Stimulated activated CD4-positive, alpha-beta T cell treated with anti-CD3 and anti-CD28 coated beads, TNF-alpha, amount 100 ng/mL, for 24 hours (primary cell): ENCODE results near the gene EPHA7.

Experiments
- DNase-seq, 3 experiments: peaks; one replicate each; pipeline ENCODE4 v3.0.0-alpha.2; 2020; ENCODE audit warnings: low read depth in 3 of 3

Gene EPHA7

DNA sequence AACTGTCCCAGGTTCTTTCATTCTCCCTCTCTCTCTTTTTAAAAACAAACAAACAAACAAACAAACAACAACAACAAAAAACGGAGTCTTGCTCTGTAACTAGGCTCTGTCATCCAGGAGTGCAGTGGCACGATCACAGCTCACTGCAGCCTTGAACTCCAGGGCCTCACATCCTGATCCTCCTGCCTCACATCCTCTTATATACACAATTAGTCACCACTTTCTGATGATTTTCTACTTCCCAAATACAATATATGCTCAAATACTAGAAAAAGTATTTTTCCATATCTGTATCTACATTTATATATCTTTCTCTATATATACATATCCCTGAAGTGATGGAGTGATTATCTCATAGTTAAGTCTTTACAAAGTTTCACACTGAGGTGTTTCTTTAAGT is 170.7 kb downstream of the EPHA7 start:
- no peak for DNase-seq

DNA sequence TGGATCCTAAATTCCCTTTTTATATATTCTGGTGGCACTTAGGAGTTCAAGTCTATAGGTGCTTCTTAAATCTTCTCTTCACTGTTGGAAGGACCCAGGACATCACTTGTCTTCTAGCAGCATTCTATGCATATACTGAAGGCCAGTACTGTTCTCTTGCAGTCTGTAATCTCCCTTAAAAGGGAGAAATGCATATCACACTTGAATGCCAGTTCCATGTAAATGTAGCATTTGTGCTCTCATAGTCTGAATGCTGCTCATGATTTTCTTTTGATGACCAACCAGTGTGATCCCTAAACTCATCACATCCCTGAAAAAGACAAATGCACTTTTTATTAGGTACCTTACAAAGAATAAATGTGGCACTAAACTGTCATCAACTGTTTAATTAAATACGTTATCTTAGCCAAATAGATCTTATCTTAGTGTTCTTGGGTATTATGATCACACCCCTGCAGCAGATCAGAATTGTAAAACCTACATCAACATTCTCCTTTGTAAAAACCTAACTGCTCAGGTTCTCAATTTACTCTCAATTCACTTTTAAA is 176.1 kb downstream of the EPHA7 start:
- no peak for DNase-seq

DNA sequence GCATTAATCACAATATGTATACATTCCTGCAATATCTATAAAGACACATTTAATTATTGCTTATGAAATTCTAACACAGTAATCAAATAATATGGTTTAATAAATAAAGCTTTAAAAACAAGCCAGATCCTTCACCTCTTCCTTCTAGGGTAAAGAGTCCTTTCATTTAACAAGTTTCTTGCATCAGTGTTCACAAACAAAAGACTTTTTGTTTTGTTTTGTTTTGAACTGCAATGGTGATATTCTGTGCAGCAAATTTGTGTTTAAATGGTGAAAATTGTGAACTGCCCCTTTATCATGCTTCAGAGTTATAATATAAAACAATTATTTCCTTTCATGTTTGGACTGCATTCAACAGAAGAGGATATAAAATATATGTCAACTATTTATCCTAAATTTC is 177.3 kb downstream of the EPHA7 start:
- no peak for DNase-seq

DNA sequence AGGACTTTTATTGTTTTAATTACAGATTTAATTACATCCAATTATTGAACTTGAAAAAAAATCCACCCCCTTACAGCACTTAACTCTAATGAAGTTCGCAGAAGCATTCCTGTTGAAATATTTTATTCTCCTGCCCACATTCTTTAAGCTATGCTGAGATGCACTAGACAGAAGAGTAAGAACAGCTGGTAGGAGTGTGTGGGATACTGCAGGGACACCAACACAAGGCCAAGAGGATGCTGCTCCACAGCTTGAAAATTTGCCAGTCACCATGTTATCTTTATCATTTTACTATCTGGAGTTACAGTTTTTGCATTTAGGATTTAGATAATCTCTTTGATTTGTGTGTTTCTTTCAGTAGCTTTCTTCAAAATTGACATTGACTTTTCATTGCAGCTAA is 180.7 kb downstream of the EPHA7 start:
- no peak for DNase-seq

DNA sequence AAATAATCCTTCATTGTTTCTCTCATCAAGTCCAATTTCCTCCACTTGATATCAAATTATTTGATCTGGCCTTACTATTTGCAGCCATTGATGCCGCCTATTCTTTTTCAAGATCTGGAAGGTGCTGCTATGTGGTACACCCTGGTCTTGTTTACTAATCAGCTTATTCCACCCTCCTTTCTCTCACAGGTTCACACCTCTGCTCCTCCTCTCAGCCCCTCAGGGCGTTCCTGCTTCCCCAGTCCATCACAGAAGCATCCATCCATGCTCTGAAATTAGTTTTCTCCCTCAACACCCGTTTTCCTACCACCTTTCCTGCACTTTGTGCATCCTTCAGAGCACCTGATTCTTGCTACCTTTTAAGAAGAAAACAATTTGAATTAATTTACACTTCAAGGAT is 183.6 kb downstream of the EPHA7 start:
- no peak for DNase-seq

DNA sequence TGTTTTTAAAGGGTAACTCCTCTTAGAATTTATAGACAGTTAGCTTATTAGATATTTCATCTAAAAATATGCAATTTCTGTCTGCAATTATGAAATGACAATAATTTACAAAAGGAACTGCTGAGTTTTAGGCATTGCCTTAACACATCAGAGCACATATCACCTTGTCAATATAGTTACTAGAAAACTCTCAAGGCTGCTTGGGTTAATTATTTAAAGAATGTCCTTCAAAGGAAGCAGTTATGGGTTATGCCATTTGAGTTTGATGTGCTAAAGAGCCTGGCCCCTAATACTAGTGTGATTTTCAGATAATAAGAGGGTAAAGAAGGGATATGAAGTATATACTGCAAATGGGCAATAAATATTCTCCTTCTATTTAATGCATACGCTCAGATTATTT is 192.5 kb downstream of the EPHA7 start:
- no peak for DNase-seq

DNA sequence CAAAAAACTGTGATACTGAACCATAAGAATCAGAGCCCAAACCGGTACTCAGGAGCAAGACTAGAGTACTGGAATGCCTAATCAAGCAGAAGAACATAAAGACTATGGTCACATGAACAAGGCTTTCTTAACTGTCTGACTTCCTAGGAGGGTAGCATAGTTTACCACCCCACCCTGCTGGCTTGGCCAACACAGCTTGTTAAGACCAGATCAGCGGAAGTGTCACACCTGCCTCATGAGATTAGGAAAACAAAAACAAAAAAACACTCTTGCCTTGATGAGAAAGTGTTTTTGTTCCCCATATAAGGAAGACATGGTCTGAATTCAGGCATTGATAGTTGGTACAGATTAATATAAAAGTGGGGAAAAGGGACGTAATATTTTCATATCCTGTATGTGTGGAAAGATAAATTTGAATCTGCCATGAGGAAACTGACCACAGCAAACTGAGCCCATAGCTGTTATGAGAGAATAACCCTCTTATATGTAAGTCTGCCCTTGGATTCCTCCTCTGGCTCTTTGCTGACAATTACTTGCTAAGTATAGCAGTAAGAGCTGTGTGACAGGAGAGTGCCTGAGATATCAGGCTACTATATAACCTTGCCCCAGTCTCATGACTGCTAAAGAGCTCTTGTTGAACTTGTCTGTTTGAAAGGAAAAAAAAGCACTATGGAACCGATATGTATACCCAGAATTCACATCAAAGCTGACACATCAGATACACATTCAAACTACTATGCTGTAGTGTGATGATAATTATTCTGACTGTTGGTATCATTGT is 197.1 kb downstream of the EPHA7 start:
- no peak for DNase-seq

DNA sequence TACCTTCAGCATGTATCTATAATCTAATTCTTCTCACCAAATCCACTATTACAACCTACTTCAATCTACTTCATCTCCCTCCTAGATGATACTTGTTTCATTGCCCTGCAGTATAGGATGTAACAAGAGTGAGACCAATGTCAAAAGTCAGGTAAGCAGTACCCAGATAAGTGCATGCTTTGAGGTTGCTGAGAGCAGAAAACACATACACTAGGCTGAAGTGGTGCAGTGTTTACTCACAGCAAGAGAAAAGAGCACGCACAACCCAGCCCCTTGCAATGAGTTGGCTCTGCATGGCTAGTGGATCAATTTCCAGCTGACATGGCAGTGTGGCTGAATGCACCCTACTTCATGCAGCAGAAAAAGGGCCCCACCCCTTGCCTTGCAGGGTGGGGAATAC is 199.9 kb downstream of the EPHA7 start:
- no peak for DNase-seq

DNA sequence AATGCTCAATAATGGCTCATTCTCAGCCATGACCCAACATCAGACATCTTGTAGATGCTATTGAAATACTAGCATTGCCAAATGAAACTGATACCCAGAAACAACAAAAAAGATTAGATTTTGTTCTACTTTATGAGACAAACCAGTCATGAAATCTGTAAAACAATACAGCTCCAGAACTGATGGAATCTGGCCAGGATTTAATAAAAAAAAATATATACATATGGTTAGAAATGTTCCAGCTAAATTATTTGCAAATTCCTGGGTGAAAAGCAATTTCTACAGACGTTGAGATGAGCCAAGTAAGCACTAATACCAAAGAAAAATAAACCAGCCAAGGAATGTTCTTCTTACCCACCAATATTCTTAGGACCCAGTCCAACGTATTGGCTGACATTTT is 201.3 kb downstream of the EPHA7 start:
- DNase-seq: no peak

DNA sequence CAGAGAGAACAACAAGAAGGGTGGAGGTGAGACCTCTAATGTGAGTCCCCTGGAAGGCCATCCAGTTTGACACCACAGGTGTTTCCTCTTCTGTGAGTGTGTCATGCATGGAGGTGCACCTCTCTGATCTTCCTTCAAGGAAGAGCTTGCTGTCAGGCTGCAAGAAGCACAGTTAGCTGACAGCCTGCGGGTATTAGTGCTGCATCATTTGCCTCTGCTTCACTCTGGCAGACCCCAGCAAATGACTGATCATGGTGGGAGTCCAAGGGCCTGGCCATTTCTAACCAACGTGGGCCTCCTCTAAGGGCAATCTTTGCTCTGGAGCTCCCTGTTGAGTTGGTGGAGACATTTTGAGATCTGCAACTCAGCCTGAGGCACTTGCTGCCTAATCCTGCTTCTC is 206.3 kb downstream of the EPHA7 start:
- no peak for DNase-seq

DNA sequence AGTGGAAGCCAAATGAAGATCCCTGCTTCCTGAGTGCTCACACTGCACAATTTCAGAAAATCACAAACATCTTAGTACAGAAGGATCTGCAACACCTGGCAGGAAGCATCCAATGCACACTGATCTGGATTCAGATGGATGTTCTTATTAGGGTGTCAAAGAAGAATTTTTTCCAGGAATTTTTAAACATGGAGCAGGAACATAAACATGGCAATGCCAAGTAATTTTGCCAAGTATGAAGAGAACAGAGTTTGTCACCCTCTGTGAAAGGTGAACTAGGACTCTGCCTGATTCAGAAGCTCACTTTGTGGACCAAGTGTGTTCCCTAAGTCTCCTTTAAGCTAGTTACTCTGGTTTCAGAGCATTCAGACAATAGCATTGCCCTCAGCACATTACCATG is 208.5 kb downstream of the EPHA7 start:
- no peak for DNase-seq

DNA sequence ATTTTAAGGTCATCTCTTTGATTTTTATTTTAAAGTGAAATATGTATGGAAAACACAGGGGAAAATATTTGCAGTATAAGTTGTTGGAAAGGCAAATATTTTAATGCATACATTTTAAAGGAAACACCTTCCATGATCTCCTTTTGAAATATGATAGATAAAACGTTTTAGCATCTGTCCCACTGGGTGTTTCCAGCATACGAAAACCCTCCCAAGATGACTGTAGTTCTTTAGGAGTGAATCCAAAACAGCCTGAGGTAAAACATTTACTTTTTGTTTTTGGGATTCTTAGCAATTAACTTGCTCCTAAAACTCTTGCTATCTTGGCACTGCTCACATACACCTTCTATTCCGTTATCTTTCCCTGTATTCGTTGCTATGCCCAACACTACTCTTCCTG is 210.0 kb downstream of the EPHA7 start:
- no peak for DNase-seq

DNA sequence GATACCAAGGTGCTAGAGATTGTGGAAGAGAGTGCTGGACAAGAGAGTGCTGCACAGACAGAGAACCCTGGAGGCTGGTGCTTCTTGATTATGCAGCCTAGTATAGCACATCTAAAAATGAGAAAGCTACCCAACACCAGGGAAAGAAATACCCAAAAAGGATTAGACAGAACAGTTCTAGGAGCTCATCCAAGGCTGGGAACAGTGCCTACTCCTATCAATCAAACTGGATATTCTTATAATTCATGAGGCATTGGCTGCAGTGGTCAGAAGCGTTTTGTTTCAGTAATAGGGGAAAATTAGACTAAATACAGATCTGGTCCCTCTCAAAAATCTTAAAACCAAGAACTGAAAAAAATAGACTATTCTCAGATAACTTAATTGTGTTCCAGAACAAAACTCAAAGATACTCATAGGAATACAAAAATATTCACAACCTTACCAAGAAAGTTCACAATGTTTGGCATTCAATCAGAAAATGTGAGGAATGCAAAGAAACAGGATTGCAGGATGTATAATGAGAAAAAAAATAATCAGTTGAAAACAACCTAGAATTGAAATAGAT is 222.9 kb downstream of the EPHA7 start:
- no peak for DNase-seq

DNA sequence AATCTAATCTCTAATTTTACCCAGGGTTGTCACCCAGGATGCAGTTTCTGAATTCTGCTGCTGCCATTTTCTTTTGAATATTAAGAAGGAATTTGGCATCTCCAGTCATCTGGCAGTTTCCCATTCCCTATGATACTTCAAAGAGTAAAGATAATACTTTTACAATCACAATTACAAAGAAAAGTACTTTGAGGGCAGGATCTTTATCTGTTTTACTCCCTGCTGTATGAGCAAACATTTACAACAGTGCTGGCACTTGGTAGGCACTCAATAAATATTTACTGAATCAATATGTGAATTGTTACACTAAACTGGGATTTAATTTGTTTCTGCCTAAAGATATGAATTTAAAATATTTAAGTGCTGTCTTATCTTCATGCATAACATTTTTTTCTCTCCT is 224.9 kb downstream of the EPHA7 start:
- no peak for DNase-seq

DNA sequence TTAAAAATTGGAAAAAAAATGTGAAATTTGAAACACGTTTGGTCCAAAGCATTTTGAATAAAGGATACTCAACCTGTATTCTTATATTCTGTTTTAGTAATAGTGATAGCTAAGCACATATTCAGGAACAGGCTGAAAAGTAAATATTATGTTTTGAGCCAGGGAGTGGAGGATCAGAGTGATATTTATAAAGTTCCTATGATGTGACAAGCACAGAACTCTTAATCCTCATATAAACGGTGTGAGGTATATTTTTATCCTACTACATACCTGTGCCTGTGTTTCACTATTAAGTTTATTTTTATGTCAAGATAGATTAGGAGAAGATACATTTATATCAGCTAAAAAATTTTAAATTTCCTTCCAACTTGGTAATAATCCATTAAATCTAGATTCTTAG is 225.5 kb downstream of the EPHA7 start:
- no peak for DNase-seq
